ENCODE results near the gene SH3PXD2B. TPM values are rescaled to one million over a fixed set of nuclear protein-coding genes. Genes with fewer than 3 reads are reported as not detected.

SH3PXD2B gene
- total RNA-seq, 1 experiment from 2014 or later = 27.5 TPM

DNA sequence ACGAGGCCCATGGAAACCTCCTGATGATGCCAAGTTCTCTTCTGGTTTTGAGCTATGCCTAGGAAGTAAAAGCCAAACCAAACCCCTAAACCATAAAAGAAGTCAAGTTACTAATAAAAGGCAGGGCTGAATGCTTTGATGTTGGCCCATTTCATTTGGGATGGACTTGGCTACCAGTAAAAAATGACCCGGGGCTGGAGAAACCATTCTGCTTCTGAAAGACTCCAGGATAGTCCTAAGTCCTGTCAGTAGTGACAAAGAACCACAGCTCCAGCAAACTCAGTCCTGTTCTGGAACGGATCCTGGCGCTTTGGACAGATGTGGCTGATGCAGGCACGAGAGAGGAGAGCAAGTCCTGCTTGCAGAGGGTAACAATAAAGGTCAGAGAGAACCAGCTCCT is 68.6 kb downstream of the SH3PXD2B start:
- Histone ChIP-seq H3K4me2 (ENCODE audit: low read length) (no peak overlapping the region), H3K79me2 (ENCODE audit: insufficient read depth, low read length) (no peaks in the 10 kb centered on the region), H3K36me3 (ENCODE audit: control insufficient read depth in 1 of 2, insufficient read depth in 2 of 2, low read length in 2 of 2) (peaks cover 4 to 6% of the 10 kb centered on the region in 2 experiments; a peak in 1 of 4 replicates), H3K27me3 (ENCODE audit: insufficient read depth, low read length) (no peaks in the 10 kb centered on the region), H3K9me3 (ENCODE audit: control insufficient read depth in 1 of 2, insufficient read depth in 1 of 2, low read depth in 1 of 2, low read length in 2 of 2) (no peaks in the 10 kb centered on the region), H3K9me2 (ENCODE audit: insufficient read depth) (no peaks in the 10 kb centered on the region), H2AFZ (ENCODE audit: low read depth, low read length, poor library complexity, severe bottlenecking) (no peak overlapping the region), H4K20me1 (ENCODE audit: insufficient read depth) (0 out of 2 replicates have a peak, but pooled peaks cover 2% of the 10 kb centered on the region), H3K9ac (ENCODE audit: low read length) (no peak overlapping the region), H3K4me3 (replicated peaks in 1 of 2; ENCODE audit: low read depth in 1 of 2, low read length in 2 of 2) (no peak overlapping the region), H3K27ac (ENCODE audit: low read depth, low read length) (no peak overlapping the region), H3K4me1 (ENCODE audit: control insufficient read depth in 1 of 2, insufficient read depth in 2 of 2, low read length in 2 of 2) (peaks cover 6% of the 10 kb centered on the region in 2 experiments; a peak in 3 of 4 replicates)
- ChIA-PET CTCF (no interaction called here), POLR2A (no interaction called here), RAD21 (ENCODE audit: low non-redundant PET in 1 of 2, low total read pairs in 2 of 2, uncharacterized antibody in 2 of 2, unreplicated experiment in 2 of 2) (no interaction called here)
- no peak for ATAC-seq
- no TSS peak for BruUV-seq (replicated peaks)
- DNase-seq (ENCODE audit: low read depth, low spot score) = no peak
- TF ChIP-seq EGR1 (IDR thresholded peaks at IDR 0.05; ENCODE audit: low read depth) = no peak
- no peak for TF ChIP-seq POLR2AphosphoS5 (IDR thresholded peaks at IDR 0.05; ENCODE audit: low read depth, low read length)
- TF ChIP-seq CEBPB (IDR thresholded peaks at IDR 0.05; ENCODE audit: low read depth) = no peak
- no peak for TF ChIP-seq EZH2phosphoT487 (IDR thresholded peaks at IDR 0.05; ENCODE audit: borderline replicate concordance)
- TF ChIP-seq EZH2 (IDR thresholded peaks at IDR 0.05) = no peak
- no peak for TF ChIP-seq TCF7L2 (IDR thresholded peaks at IDR 0.05; ENCODE audit: borderline replicate concordance, extremely low read depth, insufficient read depth, insufficient read length)
- TF ChIP-seq YY1 (IDR thresholded peaks at IDR 0.05; ENCODE audit: extremely low read depth, insufficient replicate concordance, low read depth, low read length) = no peak
- TF ChIP-seq, protein P1, sequence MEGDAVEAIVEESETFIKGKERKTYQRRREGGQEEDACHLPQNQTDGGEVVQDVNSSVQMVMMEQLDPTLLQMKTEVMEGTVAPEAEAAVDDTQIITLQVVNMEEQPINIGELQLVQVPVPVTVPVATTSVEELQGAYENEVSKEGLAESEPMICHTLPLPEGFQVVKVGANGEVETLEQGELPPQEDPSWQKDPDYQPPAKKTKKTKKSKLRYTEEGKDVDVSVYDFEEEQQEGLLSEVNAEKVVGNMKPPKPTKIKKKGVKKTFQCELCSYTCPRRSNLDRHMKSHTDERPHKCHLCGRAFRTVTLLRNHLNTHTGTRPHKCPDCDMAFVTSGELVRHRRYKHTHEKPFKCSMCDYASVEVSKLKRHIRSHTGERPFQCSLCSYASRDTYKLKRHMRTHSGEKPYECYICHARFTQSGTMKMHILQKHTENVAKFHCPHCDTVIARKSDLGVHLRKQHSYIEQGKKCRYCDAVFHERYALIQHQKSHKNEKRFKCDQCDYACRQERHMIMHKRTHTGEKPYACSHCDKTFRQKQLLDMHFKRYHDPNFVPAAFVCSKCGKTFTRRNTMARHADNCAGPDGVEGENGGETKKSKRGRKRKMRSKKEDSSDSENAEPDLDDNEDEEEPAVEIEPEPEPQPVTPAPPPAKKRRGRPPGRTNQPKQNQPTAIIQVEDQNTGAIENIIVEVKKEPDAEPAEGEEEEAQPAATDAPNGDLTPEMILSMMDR (IDR thresholded peaks at IDR 0.05 in 2 of 3, conservative IDR thresholded peaks at IDR 0.05 in 1 of 3; ENCODE audit: borderline replicate concordance in 1 of 3, insufficient read depth in 1 of 3, low read depth in 2 of 3, low read length in 2 of 3) = no peak
- no peak for TF ChIP-seq JUND (IDR thresholded peaks at IDR 0.05)
- TF ChIP-seq, protein P2, sequence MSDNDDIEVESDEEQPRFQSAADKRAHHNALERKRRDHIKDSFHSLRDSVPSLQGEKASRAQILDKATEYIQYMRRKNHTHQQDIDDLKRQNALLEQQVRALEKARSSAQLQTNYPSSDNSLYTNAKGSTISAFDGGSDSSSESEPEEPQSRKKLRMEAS (IDR thresholded peaks at IDR 0.05) = no peak
- intact Hi-C loops (cut with micrococcal nuclease) = no loop called here

All from HCT116 (cell line).